ENCODE results near the gene ZNF750. TPM values are rescaled to one million over a fixed set of nuclear protein-coding genes. Genes with fewer than 3 reads are reported as not detected.
A peak's percentile ranks its signal among the peaks of the same experiment; 100 is the strongest.

ZNF750 gene
- total RNA-seq, 1 donor from 2014 or later, result 0.15 TPM

DNA sequence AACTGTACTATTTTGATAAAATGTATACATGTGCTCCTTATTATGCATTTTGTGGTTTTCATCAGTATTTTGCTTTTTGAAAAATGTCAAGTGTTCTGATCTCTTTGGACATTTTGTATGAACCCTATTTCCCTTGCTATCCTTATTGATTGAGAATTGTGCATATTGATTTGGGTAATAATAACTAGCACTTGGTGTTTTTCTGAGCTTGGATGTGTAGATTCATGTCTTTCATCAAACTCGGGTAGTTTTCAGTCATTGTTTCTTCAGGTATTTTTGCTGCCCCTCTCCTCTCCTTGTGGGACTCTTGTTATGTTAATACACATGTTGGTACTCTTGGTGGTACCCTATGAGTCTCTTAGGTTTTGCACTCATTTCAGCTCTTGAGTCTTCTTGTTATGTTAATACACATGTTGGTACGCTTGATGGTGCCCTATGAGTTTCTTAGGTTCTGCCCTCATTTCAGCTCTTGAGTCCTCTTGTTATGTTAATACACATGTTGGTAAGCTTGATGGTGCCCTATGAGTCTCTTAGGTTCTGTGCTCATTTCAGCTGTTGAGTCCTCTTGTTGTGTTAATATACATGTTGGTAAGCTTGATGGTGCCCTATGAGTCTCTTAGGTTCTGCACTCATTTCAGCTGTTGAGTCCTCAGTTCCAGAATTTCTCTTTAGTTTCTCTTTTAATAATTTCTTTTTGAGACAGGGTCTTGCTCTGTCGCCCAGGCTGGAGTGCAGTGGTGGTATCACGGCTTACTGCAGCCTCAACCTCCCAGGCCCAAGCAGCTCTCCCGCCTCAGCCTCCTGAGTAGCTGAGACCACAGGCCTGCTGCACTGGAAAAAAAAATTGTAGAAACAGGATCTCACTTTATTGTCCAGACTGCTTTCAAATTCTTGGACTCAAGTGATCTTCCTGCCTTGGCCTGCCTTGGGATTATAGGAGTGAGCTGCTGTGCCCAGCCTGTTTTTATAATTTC lies 19.3 kb downstream of the ZNF750 start:
- DNase-seq (no peak), ATAC-seq (no peak)
- intact Hi-C loops (cut with micrococcal nuclease), result no loop called here

GRCh38 chr17:82817947-82818346 lies 21.9 kb downstream of the ZNF750 start:
- DNase-seq, result no peak
- intact Hi-C loops (cut with micrococcal nuclease), result no loop called here
- no peak for ATAC-seq

GRCh38 chr17:82816358-82816757 lies 23.5 kb downstream of the ZNF750 start:
- no peak for DNase-seq
- ATAC-seq, result no peak
- intact Hi-C loops (cut with micrococcal nuclease), result no loop called here

- no peak for ATAC-seq
- DNase-seq, result no peak
- intact Hi-C loops (cut with micrococcal nuclease), result no loop called here
These were observed 24.0 kb downstream of the ZNF750 start for GRCh38 chr17:82815790-82816305.

GRCh38 chr17:82815354-82815753 lies 24.5 kb downstream of the ZNF750 start:
- ATAC-seq, result no peak
- intact Hi-C loops (cut with micrococcal nuclease), result no loop called here
- no peak for DNase-seq

GRCh38 chr17:82814834-82815233 lies 25.0 kb downstream of the ZNF750 start:
- intact Hi-C loops (cut with micrococcal nuclease), result no loop called here
- ATAC-seq, result no peak
- no peak for DNase-seq

DNA sequence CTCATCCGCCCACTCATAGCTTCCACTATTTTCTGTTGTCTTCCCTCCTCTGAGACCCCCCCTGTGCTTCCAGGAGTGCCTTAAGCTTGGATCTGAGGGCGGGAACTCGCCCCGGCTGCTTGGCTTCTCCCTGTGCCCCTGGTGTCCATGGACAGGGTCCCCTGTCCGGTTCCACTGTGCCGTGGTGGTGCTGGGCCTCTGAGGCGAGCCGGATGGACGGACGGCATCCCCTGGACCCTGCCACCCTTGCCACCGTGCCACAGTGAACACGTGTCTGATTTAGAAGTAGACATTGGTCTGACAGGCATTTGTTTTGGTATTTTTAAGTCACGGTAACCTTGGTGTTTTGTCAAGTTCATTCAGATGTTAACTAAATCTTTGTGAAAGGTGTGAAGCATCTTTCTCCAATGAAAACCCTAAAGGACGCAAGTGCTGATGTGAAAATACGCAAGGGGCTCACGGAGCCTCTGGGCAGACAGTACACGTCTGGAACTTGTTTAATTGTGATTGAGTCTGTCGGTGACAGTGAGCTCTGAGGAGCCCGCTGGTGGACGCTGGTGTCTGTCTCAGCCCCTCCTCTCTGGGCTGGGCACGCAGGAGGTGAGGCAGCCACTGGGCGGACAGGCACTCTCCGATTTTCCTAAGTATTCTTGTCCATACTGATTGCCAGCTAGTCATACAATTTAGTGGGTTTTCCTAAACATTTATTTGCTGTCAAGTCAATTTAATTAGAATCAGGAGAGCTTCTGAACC lies 26.3 kb downstream of the ZNF750 start:
- ATAC-seq (no peak), DNase-seq (no peak)
- intact Hi-C loops (cut with micrococcal nuclease), result no loop called here

DNA sequence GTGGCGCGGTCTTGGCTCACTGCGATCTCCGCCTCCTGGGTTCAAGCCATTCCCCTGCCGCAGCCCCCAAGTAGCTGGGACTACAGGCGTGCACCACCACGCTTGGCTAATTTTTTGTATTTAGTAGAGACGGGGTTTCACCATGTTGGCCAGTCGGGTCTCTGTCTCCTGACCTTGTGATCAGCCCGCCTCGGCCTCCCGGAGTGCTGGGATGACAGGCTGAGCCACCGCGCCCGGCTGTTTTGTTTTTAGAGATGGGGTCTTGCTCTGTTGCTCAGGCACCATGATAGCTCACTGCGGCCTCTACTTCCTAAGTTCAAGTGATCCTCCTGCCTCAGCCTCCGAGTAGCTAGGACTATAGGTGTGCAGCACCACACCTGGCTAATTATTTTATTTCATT lies 27.2 kb downstream of the ZNF750 start:
- intact Hi-C loops (cut with micrococcal nuclease), result no loop called here
- DNase-seq, result no peak
- no peak for ATAC-seq

GRCh38 chr17:82812058-82812457 lies 27.8 kb downstream of the ZNF750 start:
- intact Hi-C loops (cut with micrococcal nuclease), result no loop called here
- no peak for ATAC-seq
- DNase-seq, result no peak

DNA sequence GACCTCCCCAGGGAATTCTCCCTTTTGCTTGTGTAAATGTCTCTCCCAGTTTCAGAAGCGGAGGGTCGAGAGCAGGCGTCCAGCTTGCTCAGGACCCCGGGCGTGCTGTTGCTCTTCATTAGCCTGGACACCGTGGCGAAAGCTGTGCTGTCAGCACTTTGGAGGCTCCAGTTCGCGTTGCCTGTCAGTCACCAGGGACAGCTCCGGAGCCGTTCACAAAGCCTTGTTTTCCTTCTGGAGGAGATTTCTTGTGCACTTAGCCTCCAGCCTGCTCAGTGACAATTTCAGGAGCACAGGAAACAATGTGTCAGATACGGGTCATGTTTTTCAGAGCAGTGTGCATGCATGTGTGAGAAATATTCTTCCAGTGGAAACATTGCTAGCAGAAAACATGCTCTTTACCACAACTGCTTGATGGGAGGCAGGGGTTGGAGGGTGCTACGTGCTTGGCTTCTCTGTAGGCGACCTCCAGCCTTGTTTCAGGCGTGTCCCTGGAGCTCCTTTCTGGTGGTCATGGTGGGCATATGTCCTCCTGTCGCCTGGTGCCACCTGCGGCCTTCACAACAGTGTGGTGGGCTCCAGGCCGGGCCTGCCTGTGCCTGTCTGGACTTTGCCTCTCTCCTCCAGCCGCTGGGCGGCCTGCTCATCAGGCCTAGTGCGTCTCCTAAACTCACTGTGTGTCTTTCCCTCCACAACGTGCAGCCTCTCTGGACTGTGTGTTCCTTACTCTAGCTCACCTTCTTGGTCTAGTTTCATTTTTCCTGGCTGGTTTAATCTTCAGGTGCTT lies 29.0 kb downstream of the ZNF750 start:
- no peak for ATAC-seq
- peak; percentile 19 for DNase-seq
- intact Hi-C loops (cut with micrococcal nuclease), result no loop called here

- intact Hi-C loops (cut with micrococcal nuclease), result no loop called here
- DNase-seq (peak; percentile 31), ATAC-seq (no peak)
These were observed 30.6 kb downstream of the ZNF750 start for GRCh38 chr17:82808921-82809905.

- ATAC-seq (no peak), DNase-seq (no peak)
- intact Hi-C loops (cut with micrococcal nuclease), result no loop called here
These were observed 31.8 kb downstream of the ZNF750 start for GRCh38 chr17:82808006-82808405.

GRCh38 chr17:82807562-82807961 lies 32.3 kb downstream of the ZNF750 start:
- ATAC-seq (no peak), DNase-seq (no peak)
- intact Hi-C loops (cut with micrococcal nuclease), result no loop called here

- ATAC-seq (no peak), DNase-seq (no peak)
- intact Hi-C loops (cut with micrococcal nuclease), result no loop called here
These were observed 32.7 kb downstream of the ZNF750 start for GRCh38 chr17:82807101-82807500.

DNA sequence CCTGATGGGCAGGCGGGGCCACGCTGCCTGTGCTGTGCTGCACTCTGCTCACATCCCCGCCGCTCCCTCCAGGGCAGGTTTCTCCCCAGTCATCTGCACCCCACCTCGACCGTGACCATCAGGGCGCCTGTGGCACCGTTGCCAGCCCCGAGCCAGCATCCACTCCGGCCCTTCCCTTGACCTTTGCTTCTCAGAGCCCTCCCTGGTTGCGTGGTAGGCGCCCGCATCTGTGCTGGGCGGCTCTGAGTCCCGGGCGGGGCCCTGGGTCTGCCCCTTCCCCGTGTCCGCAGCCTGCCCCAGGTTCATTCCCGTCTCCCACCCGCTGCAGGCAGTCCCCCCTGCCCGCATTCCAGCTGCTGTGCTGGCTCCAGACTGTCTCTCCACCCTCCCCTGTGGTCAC lies 33.2 kb downstream of the ZNF750 start:
- ATAC-seq (no peak), DNase-seq (no peak)
- intact Hi-C loops (cut with micrococcal nuclease), result no loop called here

DNA sequence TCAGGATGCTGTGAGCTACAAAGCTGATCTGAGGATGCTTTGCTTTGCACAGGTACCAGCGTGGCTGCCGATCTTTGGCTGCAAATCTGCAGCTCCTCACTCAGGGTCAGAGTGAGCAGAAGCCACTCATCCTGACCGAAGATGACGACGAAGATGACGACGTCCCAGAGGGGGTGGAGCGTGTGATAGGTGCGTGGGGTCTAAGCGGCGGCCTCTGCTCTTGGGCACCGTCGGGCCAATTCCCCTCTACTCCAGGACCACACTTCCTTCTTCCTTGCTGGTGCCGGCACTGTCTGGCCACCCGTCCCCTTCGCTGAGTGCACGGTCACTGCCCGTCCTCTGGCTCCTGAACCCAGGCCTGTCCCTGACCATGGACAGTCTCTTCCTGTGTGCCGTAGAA lies 34.0 kb downstream of the ZNF750 start:
- no peak for ATAC-seq
- DNase-seq, result no peak
- intact Hi-C loops (cut with micrococcal nuclease), result no loop called here

- intact Hi-C loops (cut with micrococcal nuclease), result no loop called here
- DNase-seq (peak; percentile 31), ATAC-seq (no peak)
These were observed 34.6 kb downstream of the ZNF750 start for GRCh38 chr17:82805254-82805653.

DNA sequence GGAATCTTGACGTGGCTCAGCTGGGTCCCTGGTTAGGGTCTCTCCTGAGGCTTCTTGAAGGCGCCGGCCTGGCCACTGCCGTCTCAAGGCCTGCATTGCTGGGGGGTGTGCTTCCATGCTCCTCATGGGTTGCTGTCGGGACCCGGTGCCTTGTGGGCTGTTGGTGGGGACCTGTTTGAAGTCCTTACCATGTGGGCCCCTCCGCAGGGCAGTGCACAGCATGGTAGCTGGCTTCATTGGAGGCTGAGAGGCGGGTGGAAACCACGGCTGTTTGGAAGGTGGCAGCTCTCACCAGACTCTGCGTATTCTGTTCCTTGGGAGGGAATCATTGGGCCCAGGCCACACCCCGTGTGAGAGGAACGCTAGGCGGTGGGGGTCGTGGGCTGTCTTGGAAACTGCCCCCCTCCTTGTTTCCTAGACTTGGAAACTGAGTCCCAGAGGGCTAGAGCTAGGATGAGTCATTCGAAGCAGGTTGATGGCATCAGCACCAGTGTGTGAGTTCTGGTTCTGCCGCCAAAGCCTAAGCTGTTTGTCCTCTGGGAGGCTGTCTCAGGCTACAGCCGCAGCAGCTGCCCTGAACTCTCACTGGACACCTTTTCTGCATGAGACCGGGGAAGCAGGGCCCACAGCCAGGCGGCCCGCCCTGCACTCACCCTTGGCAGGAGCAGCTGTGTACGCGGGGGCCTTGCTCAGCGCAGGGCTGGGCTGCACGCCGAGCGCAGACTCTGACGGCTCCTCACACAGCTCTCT lies 35.2 kb downstream of the ZNF750 start:
- DNase-seq, result peak; percentile 91
- intact Hi-C loops (cut with micrococcal nuclease), result no loop called here
- peak; percentile 93 for ATAC-seq

All from left ventricle myocardium superior (tissue), 1 donor.